IMR-90 (cell line): Measurements from ENCODE around the gene B3GAT3.

ENCODE experiments used
- FOS ChIP-seq: fragments of 150-350 bp; IDR thresholded peaks from 2 replicates; pipeline ENCODE4 v1.6.1; 2016; ENCODE audit warnings: low read depth, low read length
- MAFK ChIP-seq: IDR thresholded peaks from 2 replicates; pipeline ENCODE4 v1.6.1; 2012; ENCODE audit warnings: low read depth, low read length, improper control_type of control experiment
- MXI1 ChIP-seq: IDR thresholded peaks from 2 replicates; pipeline ENCODE4 v1.6.1; 2012; ENCODE audit warnings: low read depth, mild to moderate bottlenecking, low read length, moderate library complexity, borderline replicate concordance
- POLR2A ChIP-seq: IDR thresholded peaks from 2 replicates; pipeline ENCODE4 v1.6.1; 2012; ENCODE audit warnings: mild to moderate bottlenecking, low read depth, low read length
- RAD21 ChIP-seq: IDR thresholded peaks from 2 replicates; pipeline ENCODE4 v1.6.1; 2012; ENCODE audit warnings: low read length, improper control_type of control experiment
- SMC3 ChIP-seq: fragments of 150-350 bp; IDR thresholded peaks from 2 replicates; pipeline ENCODE4 v1.6.1; 2016; ENCODE audit warnings: low read depth, mild to moderate bottlenecking, antibody characterized with exemption, low read length, moderate library complexity
- TF ChIP-seq, protein P1 (sequence below): conservative IDR thresholded peaks from 2 replicates; pipeline ENCODE4 v1.5.1; 2012; ENCODE audit warnings: mild to moderate bottlenecking, low read depth, low read length, improper control_type of control experiment
- TF ChIP-seq, protein P2 (sequence below): fragments of 150-350 bp; IDR thresholded peaks from 2 replicates; pipeline ENCODE4 v1.6.1; 2017; ENCODE audit warnings: mild to moderate bottlenecking, antibody characterized with exemption, low read length, low read depth

DNA sequence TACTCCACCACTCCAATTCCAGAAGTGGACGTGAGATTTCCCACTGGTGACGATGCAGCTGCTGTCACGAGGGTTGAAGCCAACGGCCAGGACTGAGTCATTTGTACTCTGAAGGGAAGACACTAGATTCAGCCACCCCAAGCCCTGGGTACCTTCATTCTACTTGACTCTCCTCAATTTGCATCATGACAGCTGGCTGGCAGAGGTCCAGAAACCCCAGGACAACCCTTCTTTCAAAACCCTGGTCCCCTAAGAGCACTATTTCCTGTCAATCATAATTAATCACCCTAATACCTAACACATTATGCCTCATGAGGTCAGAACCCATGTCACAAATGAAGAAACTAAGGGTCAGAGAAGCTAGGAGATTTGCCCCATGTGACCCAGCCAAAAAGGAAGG is 14.1 kb downstream of the B3GAT3 start:
- TF ChIP-seq POLR2A (no peak), MAFK (no peak), RAD21 (no peak), FOS (no peak), MXI1 (no peak), SMC3 (no peak)
- TF ChIP-seq, protein P1, sequence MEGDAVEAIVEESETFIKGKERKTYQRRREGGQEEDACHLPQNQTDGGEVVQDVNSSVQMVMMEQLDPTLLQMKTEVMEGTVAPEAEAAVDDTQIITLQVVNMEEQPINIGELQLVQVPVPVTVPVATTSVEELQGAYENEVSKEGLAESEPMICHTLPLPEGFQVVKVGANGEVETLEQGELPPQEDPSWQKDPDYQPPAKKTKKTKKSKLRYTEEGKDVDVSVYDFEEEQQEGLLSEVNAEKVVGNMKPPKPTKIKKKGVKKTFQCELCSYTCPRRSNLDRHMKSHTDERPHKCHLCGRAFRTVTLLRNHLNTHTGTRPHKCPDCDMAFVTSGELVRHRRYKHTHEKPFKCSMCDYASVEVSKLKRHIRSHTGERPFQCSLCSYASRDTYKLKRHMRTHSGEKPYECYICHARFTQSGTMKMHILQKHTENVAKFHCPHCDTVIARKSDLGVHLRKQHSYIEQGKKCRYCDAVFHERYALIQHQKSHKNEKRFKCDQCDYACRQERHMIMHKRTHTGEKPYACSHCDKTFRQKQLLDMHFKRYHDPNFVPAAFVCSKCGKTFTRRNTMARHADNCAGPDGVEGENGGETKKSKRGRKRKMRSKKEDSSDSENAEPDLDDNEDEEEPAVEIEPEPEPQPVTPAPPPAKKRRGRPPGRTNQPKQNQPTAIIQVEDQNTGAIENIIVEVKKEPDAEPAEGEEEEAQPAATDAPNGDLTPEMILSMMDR = no peak
- TF ChIP-seq, protein P2, sequence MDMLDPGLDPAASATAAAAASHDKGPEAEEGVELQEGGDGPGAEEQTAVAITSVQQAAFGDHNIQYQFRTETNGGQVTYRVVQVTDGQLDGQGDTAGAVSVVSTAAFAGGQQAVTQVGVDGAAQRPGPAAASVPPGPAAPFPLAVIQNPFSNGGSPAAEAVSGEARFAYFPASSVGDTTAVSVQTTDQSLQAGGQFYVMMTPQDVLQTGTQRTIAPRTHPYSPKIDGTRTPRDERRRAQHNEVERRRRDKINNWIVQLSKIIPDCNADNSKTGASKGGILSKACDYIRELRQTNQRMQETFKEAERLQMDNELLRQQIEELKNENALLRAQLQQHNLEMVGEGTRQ = no peak
